IMR-90 (cell line): ENCODE measurements around the gene CHST14. TPM values are rescaled to one million over a fixed set of nuclear protein-coding genes. Genes with fewer than 3 reads are reported as not detected.

Source experiments
- ATAC-seq: fragments of 200-7000 bp; cut with Tn5 transposase; 2 replicates; pipeline ENCODE4 v1.9.1; 2020; ENCODE audit warnings: low read depth, mild to moderate bottlenecking, moderate library complexity
- BruUV-seq: library from RNA; stranded (reverse); fragments of 400-500 nt; replicated peaks from 2 replicates; lab custom pipeline; 2021; lab: Mats Ljungman, UMichigan
- CTCF ChIA-PET: fragments of 300-600 bp; formaldehyde crosslinking; extraction: SDS; loops from one replicate; lab custom pipeline; 2021; ENCODE audit warnings: antibody characterized with exemption; lab: Yijun Ruan, JAX
- POLR2A ChIA-PET: fragments of 300-600 bp; sonication (Branson Sonifier 250); formaldehyde crosslinking; loops from one replicate; lab custom pipeline; 2022; ENCODE audit warnings: antibody characterized with exemption; ENCODE audit not compliant: unreplicated experiment; lab: Charles Lee
- DNase-seq: peaks from one replicate; pipeline ENCODE4 v3.0.0; 2013
- H2AFZ ChIP-seq: replicated peaks from 2 replicates; pipeline ENCODE3; 2013; ENCODE audit warnings: low read length, mild to moderate bottlenecking; ENCODE audit not compliant: poor library complexity
- H2AK5ac ChIP-seq: 2 replicates; pipeline ENCODE4 v1.6.1; 2013; ENCODE audit warnings: low read depth, low read length, inconsistent platforms
- H2AK9ac ChIP-seq: replicated peaks from 2 replicates; pipeline ENCODE3; 2013; ENCODE audit warnings: mild to moderate bottlenecking, low read depth, low read length, moderate library complexity; ENCODE audit not compliant: poor library complexity
- H2BK120ac ChIP-seq: 2 replicates; pipeline ENCODE4 v1.6.1; 2013; ENCODE audit warnings: low read depth, low read length, inconsistent platforms
- H2BK15ac ChIP-seq: 3 replicates; pipeline ENCODE4 v1.6.1; 2013; ENCODE audit warnings: low read depth, low read length, inconsistent platforms
- H2BK20ac ChIP-seq: 2 replicates; pipeline ENCODE4 v1.6.1; 2013; ENCODE audit warnings: low read depth, mild to moderate bottlenecking, inconsistent platforms, low read length, moderate library complexity
- H2BK5ac ChIP-seq: 2 replicates; pipeline ENCODE4 v1.6.1; 2013; ENCODE audit warnings: mild to moderate bottlenecking, low read depth, low read length, inconsistent platforms; ENCODE audit not compliant: poor library complexity, severe bottlenecking
- H3K14ac ChIP-seq: replicated peaks from 2 replicates; pipeline ENCODE4 v1.6.1; 2013; ENCODE audit warnings: low read depth, low read length, inconsistent platforms
- H3K18ac ChIP-seq: 2 replicates; pipeline ENCODE4 v1.6.1; 2013; ENCODE audit warnings: low read depth, low read length, control low read depth
- H3K23ac ChIP-seq: 2 replicates; pipeline ENCODE4 v1.6.1; 2013; ENCODE audit warnings: low read depth, low read length, inconsistent platforms
- H3K27ac ChIP-seq: 2 replicates; pipeline ENCODE4 v1.5.1; 2013; ENCODE audit warnings: mild to moderate bottlenecking, control low read depth, low read length; ENCODE audit not compliant: insufficient read depth
- H3K27me3 ChIP-seq: 2 replicates; pipeline ENCODE4 v1.6.1; 2013; ENCODE audit warnings: low read length; ENCODE audit not compliant: control insufficient read depth, insufficient read depth
- H3K36me3 ChIP-seq: 2 replicates; pipeline ENCODE4 v1.6.1; 2013; ENCODE audit warnings: low read length, mixed read lengths; ENCODE audit not compliant: control insufficient read depth, insufficient read depth
- H3K4ac ChIP-seq: 2 replicates; pipeline ENCODE4 v1.6.1; 2013; ENCODE audit warnings: low read depth, low read length, inconsistent platforms
- H3K4me1 ChIP-seq: 2 replicates; pipeline ENCODE4 v1.6.1; 2013; ENCODE audit warnings: low read length, mixed read lengths; ENCODE audit not compliant: control insufficient read depth, insufficient read depth
- H3K4me2 ChIP-seq: 2 replicates; pipeline ENCODE4 v1.6.1; 2013; ENCODE audit warnings: low read depth, mild to moderate bottlenecking, control low read depth, low read length, moderate library complexity
- H3K4me3 ChIP-seq: 2 replicates; pipeline ENCODE4 v1.5.1; 2013; ENCODE audit warnings: low read depth, mild to moderate bottlenecking, control low read depth, low read length, moderate library complexity; ENCODE audit not compliant: insufficient read depth
- H3K56ac ChIP-seq: 2 replicates; pipeline ENCODE4 v1.6.1; 2013; ENCODE audit warnings: low read length, inconsistent platforms; ENCODE audit not compliant: insufficient read depth; ENCODE audit errors: extremely low read depth
- H3K79me1 ChIP-seq, 2 experiments: 2 replicates each; pipeline ENCODE4 v1.6.1; 2013; ENCODE audit warnings: low read length in 2 of 2, inconsistent platforms in 1 of 2, low read depth in 1 of 2
- H3K9ac ChIP-seq: 2 replicates; pipeline ENCODE4 v1.6.1; 2013; ENCODE audit warnings: low read depth, low read length, control low read depth
- H3K9me1 ChIP-seq: 2 replicates; pipeline ENCODE4 v1.6.1; 2013; ENCODE audit warnings: low read length, inconsistent platforms; ENCODE audit not compliant: insufficient read depth
- H3K9me3 ChIP-seq: 2 replicates; pipeline ENCODE4 v1.6.1; 2013; ENCODE audit warnings: low read length; ENCODE audit not compliant: control insufficient read depth, insufficient read depth
- H4K20me1 ChIP-seq: 2 replicates; pipeline ENCODE4 v1.6.1; 2013; ENCODE audit warnings: low read length, inconsistent platforms; ENCODE audit not compliant: insufficient read depth
- H4K5ac ChIP-seq: 2 replicates; pipeline ENCODE4 v1.6.1; 2013; ENCODE audit warnings: mild to moderate bottlenecking, low read depth, low read length, control low read depth
- H4K8ac ChIP-seq, 2 experiments: 2 replicates each; pipeline ENCODE4 v1.6.1; 2013; ENCODE audit warnings: low read depth in 2 of 2, low read length in 2 of 2, control low read depth in 1 of 2, inconsistent platforms in 1 of 2
- H4K91ac ChIP-seq: 2 replicates; pipeline ENCODE4 v1.6.1; 2013; ENCODE audit warnings: low read depth, low read length, inconsistent platforms; ENCODE audit not compliant: insufficient read depth
- FOS ChIP-seq: fragments of 150-350 bp; IDR thresholded peaks from 2 replicates; pipeline ENCODE4 v1.6.1; 2016; ENCODE audit warnings: low read depth, low read length
- SMC3 ChIP-seq: fragments of 150-350 bp; IDR thresholded peaks from 2 replicates; pipeline ENCODE4 v1.6.1; 2016; ENCODE audit warnings: low read depth, mild to moderate bottlenecking, antibody characterized with exemption, low read length, moderate library complexity
- WGBS, 2 experiments: methylation state at CpG; one replicate each; pipeline versions ENCODE4 v1.1.5 to v1.1.7; 2013; ENCODE audit warnings: missing lambda C conversion rate in 2 of 2; ENCODE audit not compliant: insufficient read length in 1 of 2; ENCODE audit errors: extremely low coverage in 2 of 2; 5-methylcytosine and 5-hydroxymethylcytosine counted together
- dilution Hi-C: fragments of 300-500 bp; cut with HindIII; formaldehyde crosslinking; loops from one replicate; pipeline ENCODE4 v1.14.3; 2018; ENCODE audit warnings: low sequenced_read_pairs; ENCODE audit not compliant: unreplicated experiment
- in situ Hi-C: fragments of 300-500 bp; cut with MboI; formaldehyde crosslinking; loops from 3 replicates; pipeline ENCODE4 v1.14.3; 2019; ENCODE audit warnings: low sequenced_read_pairs, inconsistent platforms, mixed read lengths
- intact Hi-C: fragments of 100-400 bp; cut with micrococcal nuclease; formaldehyde crosslinking; loops from 2 replicates; pipeline ENCODE4 v1.10.0; 2022
- polyA plus RNA-seq, 3 experiments: library from polyadenylated mRNA; depleted of rRNA; stranded (reverse); fragments of >200 nt; gene quantifications; 2 replicates each; pipeline ENCODE4 v1.2.3, GENCODE V29; 2012; ENCODE audit warnings: low replicate concordance in 1 of 3
- total RNA-seq: library from RNA; depleted of rRNA; stranded (reverse); fragments of >200 nt; gene quantifications from 2 replicates; pipeline ENCODE4 v1.2.3, GENCODE V29; 2012

The CHST14 gene
- total and polyA plus RNA-seq, 2 of the 4 experiments (the other 2 are of a cell fraction) = 3.8 to 19.5 TPM

- Histone ChIP-seq H2AK5ac (peak overlapping the region; percentile 61; the same call in 1 of the 2 replicates), H3K9ac (0 out of 2 replicates have a peak overlapping the region, but pooled peaks have one; percentile 7), H4K20me1 (peaks cover 68% of the 10 kb centered on the region), H3K27me3 (no peaks in the 10 kb centered on the region), H2BK15ac (peak overlapping the region; percentile 1; the same call in 1 of the 3 replicates), H3K9me3 (no peaks in the 10 kb centered on the region), H3K9me1 (peaks cover 22% of the 10 kb centered on the region), H3K14ac (peak overlapping the region; percentile 68), H3K4me2 (peak overlapping the region; percentile 53), H3K18ac (no peak overlapping the region), H3K79me1 (peaks cover 27 to 75% of the 10 kb centered on the region in 2 experiments), H2BK20ac (peak overlapping the region; percentile 28; the same call in 1 of the 2 replicates), H4K5ac (no peak overlapping the region), H2BK5ac (peak overlapping the region; percentile 17), H4K8ac (peak overlapping the region in 1 of 2 experiments; percentile 22; a peak in 1 of 4 replicates), H3K27ac (peak overlapping the region; percentile 48), H3K56ac (no peak overlapping the region), H3K23ac (peak overlapping the region; percentile 78; the same call in 1 of the 2 replicates), H3K36me3 (no peaks in the 10 kb centered on the region), H2AK9ac (peak overlapping the region; percentile 2), H4K91ac (0 out of 2 replicates have a peak overlapping the region, but pooled peaks have one; percentile 17), H2AFZ (peak overlapping the region; percentile 1), H2BK120ac (peak overlapping the region; percentile 30), H3K4me3 (no peak overlapping the region), H3K4me1 (peaks cover 14% of the 10 kb centered on the region), H3K4ac (peak overlapping the region; percentile 66)
- ATAC-seq (peak; percentile 27), DNase-seq (peak; percentile 90)
- TF ChIP-seq SMC3 (no peak), FOS (peak; percentile 46)
- ChIA-PET POLR2A (interaction anchor here (0.5 kb wide), 1 partner anchor 120 kb away, joined by 3 read pairs; no protein-coding TSS in a partner anchor), CTCF (interaction anchor here (0.7 to 1.0 kb wide), 2 partner anchors 9 to 34 kb away, joined by 3 to 4 read pairs; no protein-coding TSS in a partner anchor)
- 0% methylated on average over 6 of the region's 9 CpGs; no CpG with 5 or more reads in 1 of the 2 experiments for WGBS, 2 experiments
- in situ Hi-C loops (no loop called here), intact Hi-C loops (no loop called here), dilution Hi-C loops (no loop called here)
- no TSS peak for BruUV-seq
Observed at GRCh38 chr15:40445421-40445922, 25.3 kb upstream of the CHST14 start.
